Bone marrow (tissue), 2 donors: ENCODE measurements around the gene KCNN3.
A peak's percentile ranks its signal among the peaks of the same experiment; 100 is the strongest.

Experiments used
- DNase-seq, 2 donors: peaks; one replicate each; lab custom pipeline; 2025; lab: John Stamatoyannopoulos, UW

KCNN3 gene

GRCh38 chr1:154659823-154660592, 210.1 kb downstream of the KCNN3 start:
- DNase-seq: no peak

GRCh38 chr1:154657556-154657955, 212.5 kb downstream of the KCNN3 start:
- DNase-seq: peak in 1 of 2 donors; percentile 47

GRCh38 chr1:154652893-154653292, 217.2 kb downstream of the KCNN3 start:
- DNase-seq: no peak
